Measurements from ENCODE around the gene MCM9.
A peak's percentile ranks its signal among the peaks of the same experiment; 100 is the strongest.

MCM9 gene

DNA sequence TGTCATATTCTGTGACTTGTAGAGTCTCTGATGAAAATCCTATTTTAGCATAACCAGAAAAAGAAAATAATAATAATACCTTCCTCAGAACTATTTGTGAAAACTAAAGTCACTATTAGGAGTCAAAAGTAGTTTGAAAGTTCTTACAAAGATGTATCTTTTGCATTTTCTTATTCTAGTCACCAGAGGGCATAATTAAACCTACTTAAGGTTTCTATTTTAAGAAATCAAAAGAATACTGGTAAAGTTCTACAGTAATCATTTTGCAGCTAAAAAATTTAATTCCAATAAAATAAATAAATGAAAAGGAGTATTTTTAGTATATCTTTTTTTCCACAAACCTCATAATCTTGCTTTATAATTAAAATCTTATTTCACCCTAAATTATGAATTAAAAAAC is 28.0 kb upstream of the MCM9 start:
- TF ChIP-seq, protein P1, sequence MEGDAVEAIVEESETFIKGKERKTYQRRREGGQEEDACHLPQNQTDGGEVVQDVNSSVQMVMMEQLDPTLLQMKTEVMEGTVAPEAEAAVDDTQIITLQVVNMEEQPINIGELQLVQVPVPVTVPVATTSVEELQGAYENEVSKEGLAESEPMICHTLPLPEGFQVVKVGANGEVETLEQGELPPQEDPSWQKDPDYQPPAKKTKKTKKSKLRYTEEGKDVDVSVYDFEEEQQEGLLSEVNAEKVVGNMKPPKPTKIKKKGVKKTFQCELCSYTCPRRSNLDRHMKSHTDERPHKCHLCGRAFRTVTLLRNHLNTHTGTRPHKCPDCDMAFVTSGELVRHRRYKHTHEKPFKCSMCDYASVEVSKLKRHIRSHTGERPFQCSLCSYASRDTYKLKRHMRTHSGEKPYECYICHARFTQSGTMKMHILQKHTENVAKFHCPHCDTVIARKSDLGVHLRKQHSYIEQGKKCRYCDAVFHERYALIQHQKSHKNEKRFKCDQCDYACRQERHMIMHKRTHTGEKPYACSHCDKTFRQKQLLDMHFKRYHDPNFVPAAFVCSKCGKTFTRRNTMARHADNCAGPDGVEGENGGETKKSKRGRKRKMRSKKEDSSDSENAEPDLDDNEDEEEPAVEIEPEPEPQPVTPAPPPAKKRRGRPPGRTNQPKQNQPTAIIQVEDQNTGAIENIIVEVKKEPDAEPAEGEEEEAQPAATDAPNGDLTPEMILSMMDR (IDR thresholded peaks at IDR 0.05; ENCODE audit: low read length): peak; percentile 36
- TF ChIP-seq EZH2 (IDR thresholded peaks at IDR 0.05; ENCODE audit: borderline replicate concordance, low read length): no peak

DNA sequence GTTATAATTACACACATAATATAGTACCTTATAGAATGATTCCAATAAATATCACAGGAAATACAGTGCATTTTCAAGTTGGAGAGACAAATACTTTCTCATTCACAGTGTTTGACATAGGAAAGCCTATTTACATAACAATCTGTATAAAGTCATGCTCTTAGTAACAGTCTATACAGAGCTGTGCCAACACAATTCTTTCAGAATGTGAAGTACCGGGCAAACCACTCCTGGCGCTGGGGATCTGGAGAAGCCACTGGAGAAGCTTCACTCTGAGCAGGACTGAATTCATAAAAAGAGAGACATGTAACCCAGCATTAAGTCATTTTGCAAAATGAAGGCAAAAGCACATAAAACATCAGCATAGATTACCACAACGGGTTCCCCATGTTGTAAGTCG is 24.9 kb upstream of the MCM9 start:
- no peak for TF ChIP-seq EZH2 (IDR thresholded peaks at IDR 0.05; ENCODE audit: borderline replicate concordance, low read length)
- TF ChIP-seq, protein P1 (IDR thresholded peaks at IDR 0.05; ENCODE audit: low read length): no peak
- no peaks in the 10 kb centered on the region for H3K4me1 ChIP-seq (ENCODE audit: insufficient read depth, low read length, severe bottlenecking)
- no peak overlapping the region for H3K4me3 ChIP-seq (ENCODE audit: low read depth, low read length, poor library complexity, severe bottlenecking)
- H3K27ac ChIP-seq (ENCODE audit: low read depth, low read length, poor library complexity, severe bottlenecking): no peak overlapping the region
- H3K9ac ChIP-seq (ENCODE audit: low read length): no peak overlapping the region
- no peaks in the 10 kb centered on the region for H3K79me2 ChIP-seq (ENCODE audit: insufficient read depth, low read length)
- H3K9me3 ChIP-seq (ENCODE audit: low read length): no peaks in the 10 kb centered on the region
- H3K27me3 ChIP-seq (ENCODE audit: insufficient read depth, low read length): no peaks in the 10 kb centered on the region
- H3F3A ChIP-seq (ENCODE audit: insufficient read depth, low read length): no peaks in the 10 kb centered on the region; the same call in 1 of the 2 replicates
- no peaks in the 10 kb centered on the region for H3K36me3 ChIP-seq (ENCODE audit: insufficient read depth, low read length)
- H3K4me2 ChIP-seq (ENCODE audit: low read length): no peak overlapping the region
- H4K20me1 ChIP-seq (ENCODE audit: insufficient read depth, low read length): no peaks in the 10 kb centered on the region
- H3K9me2 ChIP-seq (ENCODE audit: low read depth, low read length): no peaks in the 10 kb centered on the region
- H2AFZ ChIP-seq (ENCODE audit: low read length): no peak overlapping the region

More for the DNA sequence above, 28.0 kb upstream of the MCM9 start:
- Histone ChIP-seq H3K9me3 (ENCODE audit: low read length) (no peaks in the 10 kb centered on the region), H2AFZ (ENCODE audit: low read length) (no peak overlapping the region), H3K4me2 (ENCODE audit: low read length) (no peak overlapping the region), H4K20me1 (ENCODE audit: insufficient read depth, low read length) (no peaks in the 10 kb centered on the region), H3K36me3 (ENCODE audit: insufficient read depth, low read length) (no peaks in the 10 kb centered on the region), H3K4me1 (ENCODE audit: insufficient read depth, low read length, severe bottlenecking) (no peaks in the 10 kb centered on the region), H3K9me2 (ENCODE audit: low read depth, low read length) (no peaks in the 10 kb centered on the region), H3F3A (ENCODE audit: insufficient read depth, low read length) (no peaks in the 10 kb centered on the region; the same call in 1 of the 2 replicates), H3K9ac (ENCODE audit: low read length) (no peak overlapping the region), H3K4me3 (ENCODE audit: low read depth, low read length, poor library complexity, severe bottlenecking) (no peak overlapping the region), H3K27ac (ENCODE audit: low read depth, low read length, poor library complexity, severe bottlenecking) (no peak overlapping the region), H3K27me3 (ENCODE audit: insufficient read depth, low read length) (no peaks in the 10 kb centered on the region), H3K79me2 (ENCODE audit: insufficient read depth, low read length) (no peaks in the 10 kb centered on the region)

DNA sequence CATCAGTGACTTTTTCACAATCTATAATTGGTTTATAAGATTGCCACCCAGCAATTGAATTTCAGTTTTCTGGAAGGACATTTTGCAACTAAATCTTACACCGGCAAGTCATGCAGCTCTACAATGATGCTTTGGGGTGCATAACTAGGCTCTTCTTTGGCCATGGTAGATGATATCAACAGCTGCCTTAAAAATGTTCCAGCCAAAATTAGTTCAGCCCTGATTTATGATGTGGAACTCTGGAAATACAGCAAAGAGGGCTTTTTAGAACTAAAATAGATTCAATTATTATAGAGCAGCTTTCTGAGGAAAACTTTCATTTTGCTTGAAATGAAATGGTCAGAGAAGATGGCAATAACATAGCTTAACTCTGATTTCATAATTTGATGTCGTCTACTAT is 18.4 kb upstream of the MCM9 start:
- H3K9me3 ChIP-seq (ENCODE audit: low read length): no peaks in the 10 kb centered on the region
- H2AFZ ChIP-seq (ENCODE audit: low read length): no peak overlapping the region
- no peaks in the 10 kb centered on the region for H3K27me3 ChIP-seq (ENCODE audit: insufficient read depth, low read length)
- H3K4me1 ChIP-seq (ENCODE audit: insufficient read depth, low read length, severe bottlenecking): no peaks in the 10 kb centered on the region
- H4K20me1 ChIP-seq (ENCODE audit: insufficient read depth, low read length): no peaks in the 10 kb centered on the region
- no peak overlapping the region for H3K9ac ChIP-seq (ENCODE audit: low read length)
- no peaks in the 10 kb centered on the region for H3F3A ChIP-seq (ENCODE audit: insufficient read depth, low read length)
- H3K9me2 ChIP-seq (ENCODE audit: low read depth, low read length): no peaks in the 10 kb centered on the region
- TF ChIP-seq EZH2 (IDR thresholded peaks at IDR 0.05; ENCODE audit: borderline replicate concordance, low read length): no peak
- no peak overlapping the region for H3K27ac ChIP-seq (ENCODE audit: low read depth, low read length, poor library complexity, severe bottlenecking)
- no peak overlapping the region for H3K4me3 ChIP-seq (ENCODE audit: low read depth, low read length, poor library complexity, severe bottlenecking)
- H3K4me2 ChIP-seq (ENCODE audit: low read length): no peak overlapping the region
- H3K79me2 ChIP-seq (ENCODE audit: insufficient read depth, low read length): no peaks in the 10 kb centered on the region
- no peaks in the 10 kb centered on the region for H3K36me3 ChIP-seq (ENCODE audit: insufficient read depth, low read length)

DNA sequence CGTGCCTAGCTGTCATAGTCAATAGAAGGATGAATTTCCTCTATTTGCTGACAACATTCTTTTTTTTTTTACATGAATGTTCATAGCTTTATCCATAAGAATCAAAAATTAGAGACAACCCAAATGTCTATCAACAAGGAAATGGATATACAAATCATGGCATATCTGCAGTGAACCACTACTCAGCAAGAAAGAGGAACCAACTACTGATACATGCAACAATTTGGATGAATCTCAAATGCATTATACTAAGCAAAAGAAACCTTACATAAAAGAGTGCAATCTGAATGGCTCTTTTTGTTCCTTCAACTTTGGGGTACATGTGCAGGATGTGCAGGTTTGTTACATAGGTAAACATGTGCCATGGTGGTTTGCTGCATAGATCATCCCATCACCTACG is 17.7 kb upstream of the MCM9 start:
- Histone ChIP-seq H3K79me2 (ENCODE audit: insufficient read depth, low read length) (no peaks in the 10 kb centered on the region), H3K4me3 (ENCODE audit: low read depth, low read length, poor library complexity, severe bottlenecking) (no peak overlapping the region), H3K4me1 (ENCODE audit: insufficient read depth, low read length, severe bottlenecking) (no peaks in the 10 kb centered on the region), H3K9me2 (ENCODE audit: low read depth, low read length) (no peaks in the 10 kb centered on the region), H3K27me3 (ENCODE audit: insufficient read depth, low read length) (no peaks in the 10 kb centered on the region), H3K9me3 (ENCODE audit: low read length) (no peaks in the 10 kb centered on the region), H3F3A (ENCODE audit: insufficient read depth, low read length) (no peaks in the 10 kb centered on the region), H3K9ac (ENCODE audit: low read length) (no peak overlapping the region), H3K4me2 (ENCODE audit: low read length) (no peak overlapping the region), H3K36me3 (ENCODE audit: insufficient read depth, low read length) (no peaks in the 10 kb centered on the region), H2AFZ (ENCODE audit: low read length) (no peak overlapping the region), H3K27ac (ENCODE audit: low read depth, low read length, poor library complexity, severe bottlenecking) (no peak overlapping the region), H4K20me1 (ENCODE audit: insufficient read depth, low read length) (no peaks in the 10 kb centered on the region)
- TF ChIP-seq, protein P1 (IDR thresholded peaks at IDR 0.05; ENCODE audit: low read length): no peak
- TF ChIP-seq EZH2 (IDR thresholded peaks at IDR 0.05; ENCODE audit: borderline replicate concordance, low read length): no peak
